GM12878 (cell line): Measurements from ENCODE around the gene CAPZB. TPM values are rescaled to one million over a fixed set of nuclear protein-coding genes. Genes with fewer than 3 reads are reported as not detected.

Experiments used
- ATAC-seq: fragments of 200-7000 bp; cut with Tn5 transposase; 3 replicates; pipeline ENCODE4 v1.9.1; 2020; ENCODE audit warnings: mild to moderate bottlenecking, moderate library complexity
- BruUV-seq: library from RNA; stranded (reverse); fragments of 400-500 nt; replicated peaks from 2 replicates; lab custom pipeline; 2021; lab: Mats Ljungman, UMichigan
- CTCF ChIA-PET: fragments of 300-600 bp; sonication (Branson Sonifier 250); formaldehyde crosslinking; extraction: SDS; loops from one replicate; lab custom pipeline; 2021; ENCODE audit warnings: inconsistent platforms; lab: Yijun Ruan, JAX
- POLR2A ChIA-PET: fragments of 350-600 bp; formaldehyde crosslinking; extraction: SDS; loops from one replicate; lab custom pipeline; 2021; ENCODE audit warnings: inconsistent platforms; lab: Charles Lee
- RAD21 ChIA-PET: fragments of 300-600 bp; sonication (Branson Sonifier 250); formaldehyde crosslinking; loops from one replicate; lab custom pipeline; 2023; ENCODE audit warnings: antibody characterized with exemption; ENCODE audit not compliant: unreplicated experiment; lab: Charles Lee
- SMC1A ChIA-PET: fragments of 300-600 bp; sonication (Branson Sonifier 250); formaldehyde crosslinking; loops from one replicate; lab custom pipeline; 2023; ENCODE audit not compliant: unreplicated experiment, uncharacterized antibody; lab: Charles Lee
- DNase-seq: peaks from one replicate; pipeline ENCODE4 v3.0.0-alpha.2; 2011; ENCODE audit warnings: low read depth, low spot score
- FAIRE-seq: peaks from 3 replicates; lab custom pipeline; 2011; peaks lifted over from hg19 to GRCh38; lab: Jason Lieb, UNC
- H2AFZ ChIP-seq: 2 replicates; pipeline ENCODE4 v1.6.0; 2011; ENCODE audit warnings: low read depth, low read length, control low read depth; ENCODE audit not compliant: control insufficient read depth
- H3K27ac ChIP-seq: 2 replicates; pipeline ENCODE4 v1.5.1; 2011; ENCODE audit warnings: control low read depth; ENCODE audit not compliant: control insufficient read depth, insufficient read depth
- H3K27me3 ChIP-seq, 2 experiments: replicated peaks in 1 of 2; 2 replicates each; pipeline versions ENCODE4 v1.6.0 to v1.6.1; 2011; ENCODE audit warnings: low read length in 1 of 2; ENCODE audit not compliant: control insufficient read depth in 2 of 2, insufficient read depth in 2 of 2
- H3K36me3 ChIP-seq, 2 experiments: 2 replicates each; pipeline ENCODE4 v1.5.1; 2011; ENCODE audit warnings: low read length in 1 of 2; ENCODE audit not compliant: control insufficient read depth in 2 of 2, insufficient read depth in 2 of 2
- H3K4me1 ChIP-seq: 2 replicates; pipeline ENCODE4 v1.6.1; 2011; ENCODE audit warnings: mild to moderate bottlenecking, low read length, moderate library complexity, mixed read lengths; ENCODE audit not compliant: control insufficient read depth, insufficient read depth
- H3K4me2 ChIP-seq: 2 replicates; pipeline ENCODE4 v1.6.0; 2011; ENCODE audit warnings: control low read depth; ENCODE audit not compliant: control insufficient read depth, insufficient read depth
- H3K4me3 ChIP-seq: fragments of 200-600 bp; sonication (generic); 2 replicates; pipeline ENCODE4 v1.5.1; 2016
- H3K79me2 ChIP-seq: 2 replicates; pipeline ENCODE4 v1.6.0; 2011; ENCODE audit warnings: low read length; ENCODE audit not compliant: control insufficient read depth, insufficient read depth
- H3K9ac ChIP-seq: 2 replicates; pipeline ENCODE4 v1.8.0; 2011; ENCODE audit warnings: low read length, control low read depth, mixed read lengths; ENCODE audit not compliant: control insufficient read depth, insufficient read depth
- H3K9me3 ChIP-seq: replicated peaks from 3 replicates; pipeline ENCODE4 v1.5.1; 2011; ENCODE audit warnings: mild to moderate bottlenecking, low read length; ENCODE audit not compliant: control insufficient read depth, insufficient read depth
- H4K20me1 ChIP-seq: 2 replicates; pipeline ENCODE4 v1.6.0; 2011; ENCODE audit not compliant: control insufficient read depth, insufficient read depth
- BMI1 ChIP-seq: fragments of 450-650 bp; IDR thresholded peaks from 2 replicates; pipeline ENCODE4 v1.6.1; 2016; ENCODE audit warnings: mild to moderate bottlenecking, moderate library complexity, borderline replicate concordance
- CUX1 ChIP-seq: IDR thresholded peaks from 2 replicates; pipeline ENCODE4 v1.6.1; 2012; ENCODE audit warnings: improper control_type of control experiment, low read depth, low read length; ENCODE audit not compliant: insufficient replicate concordance
- E2F8 ChIP-seq: fragments of 450-650 bp; IDR thresholded peaks from 2 replicates; pipeline ENCODE4 v1.6.1; 2018; ENCODE audit warnings: mild to moderate bottlenecking, low read depth, moderate library complexity; ENCODE audit not compliant: partially characterized antibody
- IRF3 ChIP-seq: fragments of 450-650 bp; IDR thresholded peaks from 2 replicates; pipeline ENCODE4 v1.6.1; 2014; ENCODE audit warnings: mild to moderate bottlenecking
- KLF5 ChIP-seq: fragments of 450-650 bp; IDR thresholded peaks from 2 replicates; pipeline ENCODE4 v1.6.1; 2014; ENCODE audit warnings: mild to moderate bottlenecking; ENCODE audit not compliant: partially characterized antibody
- MLLT1 ChIP-seq: fragments of 450-650 bp; IDR thresholded peaks from 2 replicates; pipeline ENCODE4 v1.6.1; 2016; ENCODE audit warnings: mild to moderate bottlenecking
- PML ChIP-seq: IDR thresholded peaks from 2 replicates; pipeline ENCODE4 v1.6.1; 2012; ENCODE audit warnings: low read length, inconsistent platforms
- USF1 ChIP-seq: IDR thresholded peaks from 2 replicates; pipeline ENCODE4 v1.6.1; 2011; ENCODE audit warnings: borderline replicate concordance, low read depth, mild to moderate bottlenecking, moderate library complexity, mixed read lengths, low read length; ENCODE audit not compliant: insufficient read depth; ENCODE audit errors: extremely low read length
- ZZZ3 ChIP-seq: IDR thresholded peaks from 2 replicates; pipeline ENCODE4 v1.6.1; 2011; ENCODE audit warnings: low read depth; ENCODE audit not compliant: control insufficient read depth, insufficient read length
- WGBS: methylation state at CpG from one replicate; pipeline ENCODE4 v1.1.6; 2016; ENCODE audit warnings: low lambda C conversion rate; ENCODE audit not compliant: insufficient replicate concordance, insufficient coverage; ENCODE audit errors: missing lambda C conversion rate; 5-methylcytosine and 5-hydroxymethylcytosine counted together
- in situ Hi-C: fragments of 300-500 bp; cut with MboI; formaldehyde crosslinking; loops from 9 replicates; pipeline ENCODE4 v1.14.3; 2018; ENCODE audit warnings: mixed read lengths
- intact Hi-C: fragments of 100-400 bp; cut with micrococcal nuclease; formaldehyde crosslinking; loops from one replicate; pipeline ENCODE4 v1.14.2; 2022; ENCODE audit not compliant: unreplicated experiment
- polyA plus RNA-seq, 11 experiments: library from polyadenylated mRNA; depleted of rRNA in 4 of 11; unstranded in 6 of 11; stranded (reverse) in 5 of 11; fragments of >200 nt; fragmentation: Nextera tagmentation in 4 of 11; fragmentation: Illumina TruSeq in 1 of 11; extraction: Ambion mirVana in 4 of 11; extraction: Trizol in 1 of 11; gene quantifications; 1 replicate in 1 of 11; 2 replicates in 10 of 11; pipeline versions ENCODE4 v1.2.1 to v1.2.3, GENCODE V29; 2011 to 2016; ENCODE audit warnings: inconsistent platforms in 2 of 11, missing spikeins in 2 of 11, low read depth in 1 of 11
- total RNA-seq, 4 experiments: library from RNA; depleted of rRNA in 3 of 4; stranded (reverse); fragments of >200 nt in 3 of 4; fragmentation: Illumina TruSeq in 1 of 4; extraction: Trizol in 1 of 4; gene quantifications; 2 replicates each; pipeline versions ENCODE4 v1.2.1 to v1.2.3, GENCODE V29; 2013 to 2021

The CAPZB gene
- total and polyA plus RNA-seq, 10 of the 15 experiments (the other 5 are each of a cell fraction or from before 2014, with no cell fraction given): 104 to 454 (median 213) TPM

- in situ Hi-C loops: no loop called here
- intact Hi-C loops: loop anchor here (10.0 kb wide), 2 partner anchors 167 to 337 kb away; partner anchors contain the start of gene CAPZB
- WGBS: 86% methylated on average over 13 of the region's 13 CpGs
- FAIRE-seq: no peak
- ATAC-seq: no peak
- Histone ChIP-seq H2AFZ (no peak overlapping the region), H3K79me2 (peaks cover 12% of the 10 kb centered on the region), H3K27ac (no peak overlapping the region), H3K4me2 (0 out of 2 replicates have a peak overlapping the region, but pooled peaks have one; percentile 5), H4K20me1 (no peaks in the 10 kb centered on the region), H3K4me3 (no peak overlapping the region), H3K9me3 (no peaks in the 10 kb centered on the region), H3K4me1 (peaks cover 40% of the 10 kb centered on the region), H3K27me3 (no peaks in the 10 kb centered on the region), H3K36me3 (no peaks in the 10 kb centered on the region; a peak in 1 of 4 replicates), H3K9ac (no peak overlapping the region)
- ChIA-PET SMC1A (interaction anchor here (1.6 kb wide), 1 partner anchor 188 kb away, joined by 3 read pairs; no protein-coding TSS in a partner anchor), POLR2A (interaction anchor here (0.7 kb wide), 1 partner anchor 29 kb away, joined by 8 read pairs; the partner anchor contains the start of gene AKR7A3), RAD21 (no interaction called here), CTCF (no interaction called here)
- no TSS peak for BruUV-seq
- no peak for DNase-seq
- TF ChIP-seq MLLT1: no peak
- no peak for TF ChIP-seq IRF3
- no peak for TF ChIP-seq KLF5
- no peak for TF ChIP-seq USF1
- TF ChIP-seq E2F8: no peak
- no peak for TF ChIP-seq ZZZ3
- TF ChIP-seq CUX1: no peak
- no peak for TF ChIP-seq PML
- no peak for TF ChIP-seq BMI1
These were observed 168.0 kb downstream of the CAPZB start for GRCh38 chr1:19317126-19317910.
